ENCODE data around the gene MGRN1.

- TF ChIP-seq, protein P1, sequence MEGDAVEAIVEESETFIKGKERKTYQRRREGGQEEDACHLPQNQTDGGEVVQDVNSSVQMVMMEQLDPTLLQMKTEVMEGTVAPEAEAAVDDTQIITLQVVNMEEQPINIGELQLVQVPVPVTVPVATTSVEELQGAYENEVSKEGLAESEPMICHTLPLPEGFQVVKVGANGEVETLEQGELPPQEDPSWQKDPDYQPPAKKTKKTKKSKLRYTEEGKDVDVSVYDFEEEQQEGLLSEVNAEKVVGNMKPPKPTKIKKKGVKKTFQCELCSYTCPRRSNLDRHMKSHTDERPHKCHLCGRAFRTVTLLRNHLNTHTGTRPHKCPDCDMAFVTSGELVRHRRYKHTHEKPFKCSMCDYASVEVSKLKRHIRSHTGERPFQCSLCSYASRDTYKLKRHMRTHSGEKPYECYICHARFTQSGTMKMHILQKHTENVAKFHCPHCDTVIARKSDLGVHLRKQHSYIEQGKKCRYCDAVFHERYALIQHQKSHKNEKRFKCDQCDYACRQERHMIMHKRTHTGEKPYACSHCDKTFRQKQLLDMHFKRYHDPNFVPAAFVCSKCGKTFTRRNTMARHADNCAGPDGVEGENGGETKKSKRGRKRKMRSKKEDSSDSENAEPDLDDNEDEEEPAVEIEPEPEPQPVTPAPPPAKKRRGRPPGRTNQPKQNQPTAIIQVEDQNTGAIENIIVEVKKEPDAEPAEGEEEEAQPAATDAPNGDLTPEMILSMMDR (conservative IDR thresholded peaks at IDR 0.05 in 1 of 2, IDR thresholded peaks at IDR 0.05 in 1 of 2; ENCODE audit: low read depth in 1 of 2, low read length in 2 of 2), result no peak
- TF ChIP-seq EZH2 (IDR thresholded peaks at IDR 0.05; ENCODE audit: low read length, missing control alignments), result no peak
These were observed 77.8 kb downstream of the MGRN1 start for GRCh38 chr16:4702466-4702808.

Data from fibroblast of lung (primary cell).